22Rv1 (cell line): ENCODE data around the gene TENT4A.

Experiments used
- ZFX ChIP-seq: fragments of 450-650 bp; IDR thresholded peaks from 2 replicates; pipeline ENCODE4 v1.6.1; 2017; ENCODE audit warnings: antibody characterized with exemption, borderline replicate concordance
- TF ChIP-seq, protein P1 (sequence below): fragments of 450-650 bp; IDR thresholded peaks from 2 replicates; pipeline ENCODE4 v1.5.1; 2017; ENCODE audit warnings: mild to moderate bottlenecking

- TF ChIP-seq, protein P1, sequence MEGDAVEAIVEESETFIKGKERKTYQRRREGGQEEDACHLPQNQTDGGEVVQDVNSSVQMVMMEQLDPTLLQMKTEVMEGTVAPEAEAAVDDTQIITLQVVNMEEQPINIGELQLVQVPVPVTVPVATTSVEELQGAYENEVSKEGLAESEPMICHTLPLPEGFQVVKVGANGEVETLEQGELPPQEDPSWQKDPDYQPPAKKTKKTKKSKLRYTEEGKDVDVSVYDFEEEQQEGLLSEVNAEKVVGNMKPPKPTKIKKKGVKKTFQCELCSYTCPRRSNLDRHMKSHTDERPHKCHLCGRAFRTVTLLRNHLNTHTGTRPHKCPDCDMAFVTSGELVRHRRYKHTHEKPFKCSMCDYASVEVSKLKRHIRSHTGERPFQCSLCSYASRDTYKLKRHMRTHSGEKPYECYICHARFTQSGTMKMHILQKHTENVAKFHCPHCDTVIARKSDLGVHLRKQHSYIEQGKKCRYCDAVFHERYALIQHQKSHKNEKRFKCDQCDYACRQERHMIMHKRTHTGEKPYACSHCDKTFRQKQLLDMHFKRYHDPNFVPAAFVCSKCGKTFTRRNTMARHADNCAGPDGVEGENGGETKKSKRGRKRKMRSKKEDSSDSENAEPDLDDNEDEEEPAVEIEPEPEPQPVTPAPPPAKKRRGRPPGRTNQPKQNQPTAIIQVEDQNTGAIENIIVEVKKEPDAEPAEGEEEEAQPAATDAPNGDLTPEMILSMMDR, result no peak
- TF ChIP-seq ZFX, result no peak
These were observed 2.5 kb upstream of the TENT4A start for GRCh38 chr5:6710551-6711318.
